ENCODE results near the gene CCNQ. TPM values are rescaled to one million over a fixed set of nuclear protein-coding genes. Genes with fewer than 3 reads are reported as not detected.

The CCNQ gene
- total RNA-seq, 1 donor from 2014 or later, result 53.4 TPM

DNA sequence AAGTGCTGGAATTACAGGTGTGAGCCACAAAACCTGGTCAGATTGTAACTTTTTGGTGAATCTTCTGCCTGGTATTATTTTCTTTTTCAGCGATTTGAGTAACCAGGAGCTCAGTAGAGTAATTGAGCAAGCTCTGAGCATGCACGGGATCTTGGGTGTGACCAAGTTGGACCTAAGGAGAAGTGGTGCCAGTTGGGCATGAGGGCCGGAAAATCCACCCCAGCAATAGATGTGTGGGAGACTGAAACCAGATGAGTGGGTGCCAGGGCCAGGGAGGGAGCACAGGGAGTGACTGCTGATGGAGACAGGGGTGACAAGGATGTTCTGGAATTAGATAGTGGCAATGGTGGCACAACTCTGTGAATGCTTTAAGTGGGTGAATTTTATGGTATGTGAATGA, 3.7 kb upstream of the CCNQ start:
- no peaks in the 10 kb centered on the region for H3K36me3 ChIP-seq (ENCODE audit: control insufficient read depth, insufficient read depth, low read length)
- H3K4me3 ChIP-seq (ENCODE audit: low read depth, low read length), result no peak overlapping the region
- no peak for DNase-seq (ENCODE audit: low read depth)
- no peak for FAIRE-seq
- H3K27me3 ChIP-seq (ENCODE audit: control insufficient read depth, insufficient read depth, low read length), result no peaks in the 10 kb centered on the region
- no peak for TF ChIP-seq CTCF (IDR thresholded peaks at IDR 0.05; ENCODE audit: insufficient read depth, low read length, severe bottlenecking)

DNA sequence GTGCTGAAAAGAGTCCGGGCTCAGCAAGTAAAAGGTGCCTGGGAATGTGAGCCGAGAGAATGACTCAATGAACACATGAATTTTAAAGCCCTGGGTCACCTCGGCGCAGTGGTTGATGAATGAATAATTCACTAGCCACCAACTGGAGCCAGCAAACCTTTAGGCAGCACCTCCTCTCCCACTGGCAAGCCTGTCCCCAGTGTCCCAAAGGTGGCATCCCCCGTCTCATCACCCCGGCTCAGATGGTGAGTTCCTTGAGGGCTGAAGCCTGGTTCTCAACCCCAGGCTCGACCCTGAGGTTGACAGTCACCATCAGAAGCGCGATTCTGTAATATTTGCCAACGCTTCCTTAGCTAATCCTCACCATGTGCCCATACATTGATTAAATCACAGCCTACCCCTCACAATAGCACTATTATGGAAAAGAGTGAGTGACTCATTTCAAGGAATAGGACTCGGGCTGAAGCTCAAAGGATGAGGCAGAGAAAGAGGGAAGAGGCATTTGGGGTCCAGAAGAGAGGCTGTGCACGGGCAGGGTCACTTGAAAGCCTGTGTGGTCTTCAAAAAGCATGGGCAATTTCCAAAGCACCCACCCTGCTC, 2.7 kb upstream of the CCNQ start:
- FAIRE-seq, result peak; percentile 66
- TF ChIP-seq CTCF (IDR thresholded peaks at IDR 0.05; ENCODE audit: insufficient read depth, low read length, severe bottlenecking), result no peak
- Histone ChIP-seq H3K36me3 (ENCODE audit: control insufficient read depth, insufficient read depth, low read length) (no peaks in the 10 kb centered on the region), H3K27me3 (ENCODE audit: control insufficient read depth, insufficient read depth, low read length) (no peaks in the 10 kb centered on the region), H3K4me3 (ENCODE audit: low read depth, low read length) (no peak overlapping the region)
- DNase-seq (ENCODE audit: low read depth), result no peak

GRCh38 chrX:153600921-153601320, 2.0 kb upstream of the CCNQ start:
- no peak for DNase-seq (ENCODE audit: low read depth)
- no peaks in the 10 kb centered on the region for H3K27me3 ChIP-seq (ENCODE audit: control insufficient read depth, insufficient read depth, low read length)
- no peak for TF ChIP-seq CTCF (IDR thresholded peaks at IDR 0.05; ENCODE audit: insufficient read depth, low read length, severe bottlenecking)

GRCh38 chrX:153600032-153600373, 1.1 kb upstream of the CCNQ start:
- DNase-seq (ENCODE audit: low read depth) (no peak), FAIRE-seq (no peak)
- H3K4me3 ChIP-seq (ENCODE audit: low read depth, low read length), result peak overlapping the region; percentile 64
- no peaks in the 10 kb centered on the region for H3K27me3 ChIP-seq (ENCODE audit: control insufficient read depth, insufficient read depth, low read length)
- no peak for TF ChIP-seq CTCF (IDR thresholded peaks at IDR 0.05; ENCODE audit: insufficient read depth, low read length, severe bottlenecking)
- H3K36me3 ChIP-seq (ENCODE audit: control insufficient read depth, insufficient read depth, low read length), result peaks cover 1% of the 10 kb centered on the region

More at GRCh38 chrX:153600921-153601320, 2.0 kb upstream of the CCNQ start:
- no peak for FAIRE-seq
- H3K36me3 ChIP-seq (ENCODE audit: control insufficient read depth, insufficient read depth, low read length), result no peaks in the 10 kb centered on the region
- H3K4me3 ChIP-seq (ENCODE audit: low read depth, low read length), result no peak overlapping the region

GRCh38 chrX:153599192-153600031, 473 bp upstream of the CCNQ start:
- peak; percentile 58 for DNase-seq (ENCODE audit: low read depth)

More at GRCh38 chrX:153599192-153600031, 473 bp upstream of the CCNQ start:
- TF ChIP-seq CTCF (IDR thresholded peaks at IDR 0.05; ENCODE audit: insufficient read depth, low read length, severe bottlenecking), result no peak
- FAIRE-seq, result no peak
- peak overlapping the region; percentile 64 for H3K4me3 ChIP-seq (ENCODE audit: low read depth, low read length)
- H3K36me3 ChIP-seq (ENCODE audit: control insufficient read depth, insufficient read depth, low read length), result peaks cover 1% of the 10 kb centered on the region
- H3K27me3 ChIP-seq (ENCODE audit: control insufficient read depth, insufficient read depth, low read length), result no peaks in the 10 kb centered on the region

All from bronchial epithelial cell (primary cell).